GM13977 (cell line): Measurements from ENCODE around the gene SP9.
"Not testable (repeated sequence)": the region's sequence is repeated elsewhere in the genome, so short reads cannot be mapped to it uniquely, and the experiment has no call there.

Source experiments
- DNase-seq: peaks from one replicate; pipeline ENCODE4 v3.0.0; 2012; ENCODE audit warnings: low spot score
- CTCF ChIP-seq: IDR thresholded peaks from 2 replicates; pipeline ENCODE4 v1.5.1; 2012; ENCODE audit warnings: mild to moderate bottlenecking, control low read depth; ENCODE audit not compliant: insufficient read depth; ENCODE audit errors: extremely low read depth, missing control alignments
- in situ Hi-C: fragments of 300-500 bp; cut with MboI; formaldehyde crosslinking; loops from one replicate; pipeline ENCODE4 v1.12.0; 2022; ENCODE audit warnings: low sequenced_read_pairs, low pct_unique_long_range_greater_than_20kb, mixed read lengths, inconsistent platforms; ENCODE audit not compliant: unreplicated experiment

SP9 gene

GRCh38 chr2:174362949-174363348 is 28.2 kb downstream of the SP9 start:
- no peak for DNase-seq
- in situ Hi-C loops: no loop called here
- TF ChIP-seq CTCF: no peak

- DNase-seq, in situ Hi-C loops: not testable (repeated sequence)
Observed at GRCh38 chr2:174363492-174364225, 28.9 kb downstream of the SP9 start.

GRCh38 chr2:174364628-174365027 is 29.9 kb downstream of the SP9 start:
- no peak for DNase-seq
- in situ Hi-C loops: no loop called here
- TF ChIP-seq CTCF: no peak

GRCh38 chr2:174365571-174365970 is 30.8 kb downstream of the SP9 start:
- no peak for TF ChIP-seq CTCF
- in situ Hi-C loops: no loop called here
- no peak for DNase-seq

- in situ Hi-C loops: no loop called here
- TF ChIP-seq CTCF: no peak
- DNase-seq: no peak
Observed at GRCh38 chr2:174368691-174369090, 33.9 kb downstream of the SP9 start.

GRCh38 chr2:174376967-174377366 is 42.2 kb downstream of the SP9 start:
- in situ Hi-C loops: no loop called here
- no peak for DNase-seq
- TF ChIP-seq CTCF: no peak

- DNase-seq: no peak
- in situ Hi-C loops: no loop called here
- TF ChIP-seq CTCF: no peak
Observed at GRCh38 chr2:174383796-174384195, 49.0 kb downstream of the SP9 start.
